Thoracic aorta (tissue), 2 donors: Measurements from ENCODE around the gene WDR38. TPM values are rescaled to one million over a fixed set of nuclear protein-coding genes. Genes with fewer than 3 reads are reported as not detected.

Experiments used
- ATAC-seq: fragments of 150-250 bp; one replicate; pipeline ENCODE4 v1.8.0; 2017; ENCODE audit warnings: low read depth; ENCODE audit not compliant: insufficient number of reproducible peaks, low FRiP score
- DNase-seq: peaks from one replicate; pipeline ENCODE4 v3.0.0-alpha.2; 2020; ENCODE audit warnings: low spot score
- H3K27ac ChIP-seq, 2 donors: fragments of 200-600 bp; sonication (generic); 1 replicate in 1 of 2; 2 replicates in 1 of 2; pipeline ENCODE4 v1.5.1; 2016; ENCODE audit warnings: mild to moderate bottlenecking in 2 of 2, moderate library complexity in 2 of 2
- H3K27me3 ChIP-seq: fragments of 200-600 bp; sonication (generic); replicated peaks from 2 replicates; pipeline ENCODE4 v1.6.0; 2016; ENCODE audit warnings: mild to moderate bottlenecking; ENCODE audit not compliant: insufficient read depth
- H3K36me3 ChIP-seq: fragments of 200-600 bp; sonication (generic); one replicate; pipeline ENCODE4 v1.5.1; 2016
- H3K4me1 ChIP-seq, 2 donors: fragments of 200-600 bp; sonication (generic); 1 replicate in 1 of 2; 2 replicates in 1 of 2; pipeline versions ENCODE4 v1.5.1 to v1.6.0; 2016; ENCODE audit warnings: low read depth in 2 of 2, mild to moderate bottlenecking in 1 of 2; ENCODE audit not compliant: control insufficient read depth in 1 of 2
- H3K4me3 ChIP-seq: fragments of 200-600 bp; sonication (generic); 2 replicates; pipeline ENCODE4 v1.5.1; 2016; ENCODE audit warnings: mild to moderate bottlenecking
- H3K9me3 ChIP-seq: fragments of 200-600 bp; sonication (generic); 2 replicates; pipeline ENCODE4 v1.5.1; 2016
- total RNA-seq, 2 donors: library from RNA; depleted of rRNA; stranded (reverse); fragments of >200 nt; gene quantifications; one replicate each; pipeline versions ENCODE4 v1.1.0 to v1.2.3, GENCODE V29; 2016
- TF ChIP-seq, protein P1 (sequence below): fragments of 200-600 bp; sonication (generic); IDR thresholded peaks from one replicate; pipeline ENCODE4 v1.5.1; 2019; ENCODE audit warnings: antibody characterized with exemption

Gene WDR38
- total RNA-seq, 2 donors from 2014 or later = not detected

DNA sequence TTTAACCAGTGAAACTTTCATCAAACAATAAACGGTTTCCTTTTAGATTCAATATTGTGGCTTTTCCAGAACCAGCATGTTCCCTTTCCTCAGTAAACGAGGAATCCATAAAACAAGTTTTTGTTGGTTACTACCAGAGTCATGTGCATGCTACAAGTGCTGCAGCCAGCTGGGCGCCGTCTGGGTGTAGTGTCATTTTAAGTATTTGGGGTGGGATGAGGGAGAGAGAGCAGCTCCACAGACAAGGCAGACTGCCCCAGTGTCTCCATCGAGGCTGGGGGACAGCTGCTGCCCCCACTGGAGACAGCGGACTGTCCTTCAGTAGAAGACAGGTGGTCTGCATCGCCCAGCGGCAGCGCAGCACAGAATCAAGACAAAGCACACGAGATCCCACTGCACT, 26.0 kb downstream of the WDR38 start:
- ATAC-seq = no peak
- Histone ChIP-seq H3K4me3 (no peak overlapping the region), H3K36me3 (peaks cover 65% of the 10 kb centered on the region), H3K27me3 (no peaks in the 10 kb centered on the region), H3K9me3 (no peaks in the 10 kb centered on the region), H3K27ac (no peak overlapping the region), H3K4me1 (no peaks in the 10 kb centered on the region)
- TF ChIP-seq, protein P1, sequence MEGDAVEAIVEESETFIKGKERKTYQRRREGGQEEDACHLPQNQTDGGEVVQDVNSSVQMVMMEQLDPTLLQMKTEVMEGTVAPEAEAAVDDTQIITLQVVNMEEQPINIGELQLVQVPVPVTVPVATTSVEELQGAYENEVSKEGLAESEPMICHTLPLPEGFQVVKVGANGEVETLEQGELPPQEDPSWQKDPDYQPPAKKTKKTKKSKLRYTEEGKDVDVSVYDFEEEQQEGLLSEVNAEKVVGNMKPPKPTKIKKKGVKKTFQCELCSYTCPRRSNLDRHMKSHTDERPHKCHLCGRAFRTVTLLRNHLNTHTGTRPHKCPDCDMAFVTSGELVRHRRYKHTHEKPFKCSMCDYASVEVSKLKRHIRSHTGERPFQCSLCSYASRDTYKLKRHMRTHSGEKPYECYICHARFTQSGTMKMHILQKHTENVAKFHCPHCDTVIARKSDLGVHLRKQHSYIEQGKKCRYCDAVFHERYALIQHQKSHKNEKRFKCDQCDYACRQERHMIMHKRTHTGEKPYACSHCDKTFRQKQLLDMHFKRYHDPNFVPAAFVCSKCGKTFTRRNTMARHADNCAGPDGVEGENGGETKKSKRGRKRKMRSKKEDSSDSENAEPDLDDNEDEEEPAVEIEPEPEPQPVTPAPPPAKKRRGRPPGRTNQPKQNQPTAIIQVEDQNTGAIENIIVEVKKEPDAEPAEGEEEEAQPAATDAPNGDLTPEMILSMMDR = no peak
- no peak for DNase-seq

- Histone ChIP-seq H3K9me3 (no peaks in the 10 kb centered on the region), H3K4me3 (no peak overlapping the region), H3K27ac (no peak overlapping the region), H3K36me3 (peaks cover 58% of the 10 kb centered on the region), H3K27me3 (no peaks in the 10 kb centered on the region), H3K4me1 (no peaks in the 10 kb centered on the region)
- DNase-seq (no peak), ATAC-seq (no peak)
- TF ChIP-seq, protein P1 = no peak
These were observed 27.2 kb downstream of the WDR38 start for GRCh38 chr9:124880501-124880900.

DNA sequence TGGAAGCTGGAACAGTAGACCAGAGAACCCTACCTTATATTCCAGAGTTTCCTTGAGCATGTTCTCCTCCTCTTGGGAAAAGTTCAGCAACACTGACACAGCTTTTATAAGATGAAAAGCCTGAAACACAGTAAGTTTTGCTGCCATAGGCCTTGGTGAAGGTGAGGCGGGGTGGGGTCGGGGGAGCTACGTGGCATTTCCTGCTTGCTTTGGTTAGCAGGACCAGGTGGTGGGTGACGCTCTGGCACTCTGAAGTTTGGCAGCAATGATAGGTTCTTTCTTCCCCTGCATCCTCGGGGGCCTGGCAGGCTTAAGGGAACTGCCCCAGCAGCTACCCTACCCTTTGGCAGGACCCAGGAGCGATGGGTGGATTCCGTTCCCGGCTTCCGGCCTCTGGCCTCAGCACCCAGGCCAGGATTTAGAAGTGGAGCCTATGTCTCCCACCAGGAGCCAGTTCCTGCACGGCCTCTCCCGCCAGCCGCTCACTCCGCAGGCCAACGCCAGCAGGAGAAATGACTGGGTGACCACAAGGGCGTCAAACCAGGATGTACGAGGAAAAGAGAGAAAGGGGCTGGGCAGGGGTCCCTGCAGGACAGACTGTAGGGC, 28.0 kb downstream of the WDR38 start:
- TF ChIP-seq, protein P1 = no peak
- H3K36me3 ChIP-seq = peaks cover 59% of the 10 kb centered on the region
- no peak for DNase-seq

DNA sequence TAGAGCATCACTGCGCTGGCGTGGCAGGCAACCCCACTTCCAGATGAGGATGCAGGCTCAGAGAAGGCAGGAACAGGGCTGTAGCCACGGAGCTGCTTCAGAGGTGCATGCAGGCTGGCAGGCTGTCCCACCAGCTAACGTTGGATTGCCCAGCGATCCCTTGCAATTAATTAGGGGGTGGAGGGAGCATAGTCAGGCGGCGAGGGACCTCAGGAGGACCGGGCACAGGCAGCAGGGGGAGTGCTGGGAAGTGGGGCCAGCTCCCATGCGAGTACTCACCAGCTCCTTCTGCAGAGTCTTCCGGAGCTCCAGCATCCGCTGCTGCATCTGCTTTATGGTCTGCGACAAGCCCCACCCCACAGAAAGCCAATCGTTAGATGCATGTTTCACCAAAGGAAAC, 29.0 kb downstream of the WDR38 start:
- H3K36me3 ChIP-seq = peaks cover 60% of the 10 kb centered on the region
- no peaks in the 10 kb centered on the region for H3K9me3 ChIP-seq
- no peak for ATAC-seq
- no peak overlapping the region for H3K4me3 ChIP-seq
- TF ChIP-seq, protein P1 = no peak
- H3K27me3 ChIP-seq = no peaks in the 10 kb centered on the region
- H3K4me1 ChIP-seq = no peaks in the 10 kb centered on the region
- no peak for DNase-seq
- H3K27ac ChIP-seq = no peak overlapping the region

More for the DNA sequence above, 28.0 kb downstream of the WDR38 start:
- no peak overlapping the region for H3K27ac ChIP-seq
- no peaks in the 10 kb centered on the region for H3K4me1 ChIP-seq
- no peak overlapping the region for H3K4me3 ChIP-seq
- H3K9me3 ChIP-seq = no peaks in the 10 kb centered on the region
- ATAC-seq = no peak
- H3K27me3 ChIP-seq = no peaks in the 10 kb centered on the region

DNA sequence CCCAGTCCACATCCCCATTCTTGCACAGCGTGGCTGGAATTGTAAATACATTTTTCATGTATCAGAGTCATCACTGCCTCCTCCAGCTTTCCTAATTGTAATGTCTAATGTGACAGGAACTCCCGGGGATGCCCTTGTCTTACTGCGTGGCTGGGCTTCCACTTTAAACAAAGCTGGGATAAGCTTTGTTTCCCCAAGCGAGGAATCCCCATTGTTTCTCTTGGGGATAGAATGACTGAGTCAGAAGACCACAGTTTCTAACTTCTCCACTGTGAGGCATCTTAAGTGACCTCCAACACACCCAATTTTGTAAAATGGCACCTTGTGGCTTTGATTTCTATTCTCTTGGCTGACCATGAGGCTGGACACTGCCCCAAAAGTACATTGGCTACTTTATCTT, 31.1 kb downstream of the WDR38 start:
- ATAC-seq (no peak), DNase-seq (no peak)
- Histone ChIP-seq H3K9me3 (no peaks in the 10 kb centered on the region), H3K4me3 (no peak overlapping the region), H3K27me3 (no peaks in the 10 kb centered on the region), H3K27ac (no peak overlapping the region), H3K36me3 (peaks cover 68% of the 10 kb centered on the region), H3K4me1 (no peaks in the 10 kb centered on the region)
- TF ChIP-seq, protein P1 = no peak
